ENCODE data around the gene LDLR. TPM values are rescaled to one million over a fixed set of nuclear protein-coding genes. Genes with fewer than 3 reads are reported as not detected.

LDLR gene
- polyA plus RNA-seq, 1 experiment = 49.6 TPM

DNA sequence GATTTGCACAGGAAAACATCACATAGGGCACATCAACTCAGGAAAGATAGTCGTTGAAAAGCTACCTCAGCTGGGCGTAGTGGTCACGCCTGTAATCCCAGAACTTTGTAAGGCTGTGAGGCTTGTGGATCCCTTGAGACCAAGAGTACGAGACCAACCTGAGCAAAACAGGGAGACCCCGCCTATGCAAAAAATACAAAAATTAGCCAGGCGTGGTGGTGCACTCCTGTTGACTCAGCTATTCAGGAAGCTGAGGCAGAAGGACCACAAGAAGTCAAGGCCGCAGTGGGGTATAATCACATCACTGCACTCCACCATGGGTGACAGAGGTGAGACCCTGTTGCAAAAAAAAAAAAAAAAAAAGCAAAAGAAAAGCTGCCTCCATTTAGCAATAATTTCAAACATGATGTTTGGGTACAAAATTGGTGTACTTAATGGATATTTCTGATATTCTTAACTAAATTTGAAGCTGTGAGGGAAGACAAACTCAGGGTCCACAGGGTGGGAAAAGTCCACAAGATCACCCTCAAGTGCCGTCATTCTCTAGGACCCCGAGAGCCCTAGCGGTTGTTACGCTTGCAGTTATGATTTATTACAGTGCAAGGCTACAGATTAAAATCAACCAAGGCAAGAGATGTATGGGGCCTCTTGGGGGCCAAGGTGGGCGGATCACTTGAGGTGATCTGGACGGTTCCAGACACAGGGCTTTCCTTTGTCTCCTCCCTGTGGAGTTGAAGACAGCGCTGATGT, 42.5 kb upstream of the LDLR start:
- H3K27me3 ChIP-seq (ENCODE audit: control insufficient read depth, insufficient read depth, low read length) = no peaks in the 10 kb centered on the region
- TF ChIP-seq CTCF (IDR thresholded peaks at IDR 0.05; ENCODE audit: low read depth, low read length) = no peak
- H3K4me3 ChIP-seq (ENCODE audit: low read depth, low read length) = no peak overlapping the region
- no peak for DNase-seq (ENCODE audit: low read depth, low spot score)
- H3K9me3 ChIP-seq (ENCODE audit: control insufficient read depth, insufficient read depth, low read length) = no peaks in the 10 kb centered on the region
- no peak overlapping the region for H3K27ac ChIP-seq (ENCODE audit: low read depth, low read length)
- CTCF ChIA-PET = interaction anchor here (1.0 kb wide), 1 partner anchor 11 kb away, joined by 9 read pairs; no protein-coding TSS in a partner anchor
- POLR2A ChIA-PET = no interaction called here

GRCh38 chr19:11047866-11048265, 41.4 kb upstream of the LDLR start:
- H3K27me3 ChIP-seq (ENCODE audit: control insufficient read depth, insufficient read depth, low read length) = no peaks in the 10 kb centered on the region
- H3K4me3 ChIP-seq (ENCODE audit: low read depth, low read length) = no peak overlapping the region
- DNase-seq (ENCODE audit: low read depth, low spot score) = no peak
- TF ChIP-seq CTCF (IDR thresholded peaks at IDR 0.05; ENCODE audit: low read depth, low read length) = no peak
- ChIA-PET POLR2A (no interaction called here), CTCF (interaction anchor here (1.4 kb wide), 1 partner anchor 12 kb away, joined by 4 read pairs; no protein-coding TSS in a partner anchor)
- H3K9me3 ChIP-seq (ENCODE audit: control insufficient read depth, insufficient read depth, low read length) = no peaks in the 10 kb centered on the region; the same call in 1 of the 2 replicates
- H3K27ac ChIP-seq (ENCODE audit: low read depth, low read length) = no peak overlapping the region

GRCh38 chr19:11050323-11051114, 38.7 kb upstream of the LDLR start:
- CTCF ChIA-PET = interaction anchor here (1.1 kb wide), 1 partner anchor 76 kb away, joined by 4 read pairs; no protein-coding TSS in a partner anchor
- Histone ChIP-seq H3K27ac (ENCODE audit: low read depth, low read length) (no peak overlapping the region), H3K4me3 (ENCODE audit: low read depth, low read length) (no peak overlapping the region), H3K27me3 (ENCODE audit: control insufficient read depth, insufficient read depth, low read length) (no peaks in the 10 kb centered on the region), H3K9me3 (ENCODE audit: control insufficient read depth, insufficient read depth, low read length) (no peaks in the 10 kb centered on the region; the same call in 1 of the 2 replicates)
- no peak for DNase-seq (ENCODE audit: low read depth, low spot score)
- no peak for TF ChIP-seq CTCF (IDR thresholded peaks at IDR 0.05; ENCODE audit: low read depth, low read length)
- POLR2A ChIA-PET = interaction anchor here (1.0 kb wide), 1 partner anchor 11 kb away, joined by 3 read pairs; no protein-coding TSS in a partner anchor

- H3K27ac ChIP-seq (ENCODE audit: low read depth, low read length) = no peak overlapping the region
- TF ChIP-seq CTCF (IDR thresholded peaks at IDR 0.05; ENCODE audit: low read depth, low read length) = no peak
- POLR2A ChIA-PET = interaction anchor here (0.7 kb wide), 1 partner anchor 66 kb away, joined by 9 read pairs; no protein-coding TSS in a partner anchor
- H3K9me3 ChIP-seq (ENCODE audit: control insufficient read depth, insufficient read depth, low read length) = no peaks in the 10 kb centered on the region; the same call in 1 of the 2 replicates
- H3K4me3 ChIP-seq (ENCODE audit: low read depth, low read length) = no peak overlapping the region
- CTCF ChIA-PET = no interaction called here
- DNase-seq (ENCODE audit: low read depth, low spot score) = no peak
- H3K27me3 ChIP-seq (ENCODE audit: control insufficient read depth, insufficient read depth, low read length) = no peaks in the 10 kb centered on the region
Measured at GRCh38 chr19:11053817-11054195, 35.5 kb upstream of the LDLR start.

- POLR2A ChIA-PET = no interaction called here
- TF ChIP-seq CTCF (IDR thresholded peaks at IDR 0.05; ENCODE audit: low read depth, low read length) = no peak
- Histone ChIP-seq H3K4me3 (ENCODE audit: low read depth, low read length) (no peak overlapping the region), H3K9me3 (ENCODE audit: control insufficient read depth, insufficient read depth, low read length) (no peaks in the 10 kb centered on the region; the same call in 1 of the 2 replicates), H3K27me3 (ENCODE audit: control insufficient read depth, insufficient read depth, low read length) (no peaks in the 10 kb centered on the region), H3K27ac (ENCODE audit: low read depth, low read length) (no peak overlapping the region)
- CTCF ChIA-PET = no interaction called here
- no peak for DNase-seq (ENCODE audit: low read depth, low spot score)
Measured at GRCh38 chr19:11054200-11054599, 35.1 kb upstream of the LDLR start.
